Upper lobe of left lung (tissue), 4 donors: ENCODE measurements around the gene TPRG1.

Experiments used
- CTCF ChIP-seq, 6 experiments: fragments of 450-650 bp in 4 of 6; fragments of 200-600 bp in 2 of 6; sonication (generic) in 2 of 6; IDR thresholded peaks; one replicate each; pipeline ENCODE4 v1.5.1; 2016 to 2019; ENCODE audit warnings: antibody characterized with exemption in 6 of 6
- EP300 ChIP-seq, 4 donors: sonication (generic); formaldehyde crosslinking; IDR thresholded peaks; one replicate each; pipeline ENCODE4 v1.5.1; 2017; ENCODE audit warnings: antibody characterized with exemption in 4 of 4, control low read depth in 2 of 4
- POLR2A ChIP-seq, 4 donors: fragments of 450-650 bp; IDR thresholded peaks; one replicate each; pipeline ENCODE4 v1.5.1; 2016 to 2017; ENCODE audit warnings: antibody characterized with exemption in 4 of 4, mild to moderate bottlenecking in 2 of 4
- POLR2AphosphoS5 ChIP-seq, 2 donors: sonication (generic); formaldehyde crosslinking; IDR thresholded peaks; one replicate each; pipeline ENCODE4 v1.5.1; 2017; ENCODE audit warnings: antibody characterized with exemption in 2 of 2

DNA sequence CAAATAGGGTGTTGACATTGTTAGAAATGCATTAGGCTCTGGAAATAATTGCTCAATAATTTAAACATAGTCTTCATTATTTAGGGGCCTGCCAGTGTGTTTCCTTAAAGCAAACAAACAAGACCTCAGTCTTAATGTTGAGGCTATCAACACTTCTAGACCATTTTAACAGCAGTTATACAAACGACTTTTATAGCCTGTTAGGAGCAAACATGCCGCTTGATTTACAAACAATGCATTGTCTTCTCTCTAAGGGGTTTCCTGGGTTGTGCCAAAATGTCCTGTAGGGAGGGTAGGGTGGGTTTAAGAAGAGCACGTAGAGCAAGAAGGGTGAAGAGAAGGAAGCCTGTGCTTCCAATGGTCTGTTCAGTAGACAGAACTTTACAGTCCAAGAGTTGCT is 53.7 kb downstream of the TPRG1 start:
- TF ChIP-seq POLR2AphosphoS5 (IDR thresholded peaks at IDR 0.05) (no peak), CTCF (IDR thresholded peaks at IDR 0.05) (no peak), POLR2A (IDR thresholded peaks at IDR 0.05) (no peak), EP300 (IDR thresholded peaks at IDR 0.05) (no peak)
